Measurements from ENCODE around the gene CADPS2.

CADPS2 gene

DNA sequence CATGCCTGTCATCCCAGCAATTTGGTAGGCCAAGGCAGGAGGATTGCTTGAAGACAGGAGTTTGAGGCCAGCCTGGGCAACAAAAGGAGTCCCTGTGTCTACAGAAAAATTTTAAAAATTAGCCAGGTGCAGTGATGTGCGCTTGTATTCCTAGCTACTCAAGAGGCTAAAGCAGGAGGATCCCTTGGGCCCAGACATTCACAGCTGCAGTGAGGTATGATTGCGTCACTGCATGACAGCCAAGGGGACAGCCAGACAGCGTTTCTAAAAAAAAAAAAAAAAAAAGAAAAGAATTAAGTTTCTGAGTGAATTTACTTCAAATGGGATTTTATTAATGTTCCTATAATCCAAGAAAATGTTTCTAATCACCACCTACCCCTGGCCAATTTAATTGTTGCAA, 96.1 kb downstream of the CADPS2 start (continued):
- TF ChIP-seq TSHZ2 (CRISPR knock-in tag; IDR thresholded peaks at IDR 0.05), result no peak
- no peak for TF ChIP-seq ISL1 (CRISPR knock-in tag; IDR thresholded peaks at IDR 0.05)
- no peak for TF ChIP-seq ZNF565 (CRISPR knock-in tag; conservative IDR thresholded peaks at IDR 0.05; ENCODE audit: low read depth)
- no peak for TF ChIP-seq BACH2 (CRISPR knock-in tag; IDR thresholded peaks at IDR 0.05; ENCODE audit: borderline replicate concordance)
- TF ChIP-seq, protein P1, sequence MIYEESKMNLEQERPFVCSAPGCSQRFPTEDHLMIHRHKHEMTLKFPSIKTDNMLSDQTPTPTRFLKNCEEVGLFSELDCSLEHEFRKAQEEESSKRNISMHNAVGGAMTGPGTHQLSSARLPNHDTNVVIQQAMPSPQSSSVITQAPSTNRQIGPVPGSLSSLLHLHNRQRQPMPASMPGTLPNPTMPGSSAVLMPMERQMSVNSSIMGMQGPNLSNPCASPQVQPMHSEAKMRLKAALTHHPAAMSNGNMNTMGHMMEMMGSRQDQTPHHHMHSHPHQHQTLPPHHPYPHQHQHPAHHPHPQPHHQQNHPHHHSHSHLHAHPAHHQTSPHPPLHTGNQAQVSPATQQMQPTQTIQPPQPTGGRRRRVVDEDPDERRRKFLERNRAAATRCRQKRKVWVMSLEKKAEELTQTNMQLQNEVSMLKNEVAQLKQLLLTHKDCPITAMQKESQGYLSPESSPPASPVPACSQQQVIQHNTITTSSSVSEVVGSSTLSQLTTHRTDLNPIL (CRISPR knock-in tag; IDR thresholded peaks at IDR 0.05; ENCODE audit: low read depth), result no peak
- TF ChIP-seq PATZ1 (CRISPR knock-in tag; IDR thresholded peaks at IDR 0.05; ENCODE audit: borderline replicate concordance), result no peak
- no peak for TF ChIP-seq PPARA (CRISPR knock-in tag; IDR thresholded peaks at IDR 0.05; ENCODE audit: borderline replicate concordance)
- TF ChIP-seq ARNTL (CRISPR knock-in tag; IDR thresholded peaks at IDR 0.05; ENCODE audit: borderline replicate concordance, low read depth), result no peak
- no peak for TF ChIP-seq CSDC2 (CRISPR knock-in tag; IDR thresholded peaks at IDR 0.05)
- no peak for TF ChIP-seq OSR1 (CRISPR knock-in tag; IDR thresholded peaks at IDR 0.05)

- no peak for TF ChIP-seq PATZ1 (CRISPR knock-in tag; IDR thresholded peaks at IDR 0.05; ENCODE audit: borderline replicate concordance)
- TF ChIP-seq ESRRG (CRISPR knock-in tag; IDR thresholded peaks at IDR 0.05), result no peak
- ATAC-seq, result no peak
Observed at GRCh38 chr7:122789156-122789555, 97.1 kb downstream of the CADPS2 start.

GRCh38 chr7:122770686-122771335, 115.4 kb downstream of the CADPS2 start:
- TF ChIP-seq PPARA (CRISPR knock-in tag; IDR thresholded peaks at IDR 0.05; ENCODE audit: borderline replicate concordance) (no peak), OSR1 (CRISPR knock-in tag; IDR thresholded peaks at IDR 0.05) (no peak), ZFP3 (CRISPR knock-in tag; IDR thresholded peaks at IDR 0.05) (no peak), GLIS3 (CRISPR knock-in tag; IDR thresholded peaks at IDR 0.05) (no peak), RARB (CRISPR knock-in tag; IDR thresholded peaks at IDR 0.05) (no peak), ISL1 (CRISPR knock-in tag; IDR thresholded peaks at IDR 0.05) (no peak), TOX (CRISPR knock-in tag; IDR thresholded peaks at IDR 0.05; ENCODE audit: borderline replicate concordance) (no peak), ZFP30 (CRISPR knock-in tag; IDR thresholded peaks at IDR 0.05) (no peak), ZNF70 (CRISPR knock-in tag; IDR thresholded peaks at IDR 0.05) (no peak), ZC3H10 (CRISPR knock-in tag; IDR thresholded peaks at IDR 0.05) (no peak), POU6F1 (CRISPR knock-in tag; IDR thresholded peaks at IDR 0.05; ENCODE audit: borderline replicate concordance, low read depth) (no peak), SNAI2 (CRISPR knock-in tag; IDR thresholded peaks at IDR 0.05) (no peak), PATZ1 (CRISPR knock-in tag; IDR thresholded peaks at IDR 0.05; ENCODE audit: borderline replicate concordance) (no peak)

More at GRCh38 chr7:122770686-122771335, 115.4 kb downstream of the CADPS2 start:
- no peak for ATAC-seq

All from SK-N-SH treated with all-trans-retinoic acid at 6 μM for 48 hours (cell line).